NB4 (cell line): ENCODE data around the gene CCDC81.

Experiments used
- MYC ChIP-seq: IDR thresholded peaks from 2 replicates; pipeline ENCODE4 v1.6.1; 2011; ENCODE audit warnings: low read depth, low read length
- POLR2A ChIP-seq: IDR thresholded peaks from 2 replicates; pipeline ENCODE4 v1.6.1; 2011; ENCODE audit warnings: mild to moderate bottlenecking; ENCODE audit not compliant: insufficient read length; ENCODE audit errors: extremely low read depth
- TF ChIP-seq, protein P1 (sequence below): IDR thresholded peaks from one replicate; pipeline ENCODE4 v1.5.1; 2012; ENCODE audit warnings: low read depth, low read length
- TF ChIP-seq, protein P2 (sequence below): IDR thresholded peaks from 2 replicates; pipeline ENCODE4 v1.6.1; 2011; ENCODE audit warnings: low read depth, low read length

- TF ChIP-seq, protein P1, sequence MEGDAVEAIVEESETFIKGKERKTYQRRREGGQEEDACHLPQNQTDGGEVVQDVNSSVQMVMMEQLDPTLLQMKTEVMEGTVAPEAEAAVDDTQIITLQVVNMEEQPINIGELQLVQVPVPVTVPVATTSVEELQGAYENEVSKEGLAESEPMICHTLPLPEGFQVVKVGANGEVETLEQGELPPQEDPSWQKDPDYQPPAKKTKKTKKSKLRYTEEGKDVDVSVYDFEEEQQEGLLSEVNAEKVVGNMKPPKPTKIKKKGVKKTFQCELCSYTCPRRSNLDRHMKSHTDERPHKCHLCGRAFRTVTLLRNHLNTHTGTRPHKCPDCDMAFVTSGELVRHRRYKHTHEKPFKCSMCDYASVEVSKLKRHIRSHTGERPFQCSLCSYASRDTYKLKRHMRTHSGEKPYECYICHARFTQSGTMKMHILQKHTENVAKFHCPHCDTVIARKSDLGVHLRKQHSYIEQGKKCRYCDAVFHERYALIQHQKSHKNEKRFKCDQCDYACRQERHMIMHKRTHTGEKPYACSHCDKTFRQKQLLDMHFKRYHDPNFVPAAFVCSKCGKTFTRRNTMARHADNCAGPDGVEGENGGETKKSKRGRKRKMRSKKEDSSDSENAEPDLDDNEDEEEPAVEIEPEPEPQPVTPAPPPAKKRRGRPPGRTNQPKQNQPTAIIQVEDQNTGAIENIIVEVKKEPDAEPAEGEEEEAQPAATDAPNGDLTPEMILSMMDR = no peak
- TF ChIP-seq POLR2A (no peak), MYC (no peak)
- TF ChIP-seq, protein P2, sequence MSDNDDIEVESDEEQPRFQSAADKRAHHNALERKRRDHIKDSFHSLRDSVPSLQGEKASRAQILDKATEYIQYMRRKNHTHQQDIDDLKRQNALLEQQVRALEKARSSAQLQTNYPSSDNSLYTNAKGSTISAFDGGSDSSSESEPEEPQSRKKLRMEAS = no peak
Measured at GRCh38 chr11:86459682-86460460, 85.2 kb downstream of the CCDC81 start.
